SK-N-SH treated with all-trans-retinoic acid at 6 μM for 48 hours (cell line): ENCODE results near the gene ICAM5.
A peak's percentile ranks its signal among the peaks of the same experiment; 100 is the strongest.

Experiments
- ATAC-seq: fragments of 200-7000 bp; cut with Tn5 transposase; 3 replicates; pipeline ENCODE4 v1.9.1; 2020; ENCODE audit warnings: mild to moderate bottlenecking, moderate library complexity
- ARNTL ChIP-seq: fragments of 450-650 bp; formaldehyde crosslinking; IDR thresholded peaks from 2 replicates; pipeline ENCODE4 v1.5.0; 2020; ENCODE audit warnings: low read depth, mild to moderate bottlenecking, moderate library complexity, borderline replicate concordance
- BACH2 ChIP-seq: fragments of 250-450 bp; sonication (Bioruptor Pico); IDR thresholded peaks from 2 replicates; pipeline ENCODE4 v1.9.0; 2021; ENCODE audit warnings: mild to moderate bottlenecking, borderline replicate concordance
- CSDC2 ChIP-seq: fragments of 250-450 bp; sonication (Bioruptor Pico); IDR thresholded peaks from 2 replicates; pipeline ENCODE4 v1.5.0; 2020; ENCODE audit warnings: mild to moderate bottlenecking, moderate library complexity
- CSRNP3 ChIP-seq: fragments of 250-450 bp; sonication (Bioruptor Pico); IDR thresholded peaks from 2 replicates; pipeline ENCODE4 v1.5.1; 2021; ENCODE audit warnings: mild to moderate bottlenecking, moderate library complexity
- ESRRG ChIP-seq: fragments of 250-450 bp; sonication (Bioruptor Pico); IDR thresholded peaks from 2 replicates; pipeline ENCODE4 v1.6.1; 2021; ENCODE audit warnings: mild to moderate bottlenecking
- GLIS3 ChIP-seq: fragments of 250-450 bp; sonication (Bioruptor Pico); IDR thresholded peaks from 2 replicates; pipeline ENCODE4 v1.5.0; 2020; ENCODE audit warnings: mild to moderate bottlenecking, moderate library complexity
- ISL1 ChIP-seq: fragments of 250-450 bp; sonication (Bioruptor Pico); IDR thresholded peaks from 2 replicates; pipeline ENCODE4 v2.1.2; 2022; ENCODE audit warnings: mild to moderate bottlenecking, moderate library complexity
- OSR1 ChIP-seq: fragments of 250-450 bp; sonication (Bioruptor Pico); IDR thresholded peaks from 2 replicates; pipeline ENCODE4 v1.8.0; 2022; ENCODE audit warnings: moderate library complexity, mild to moderate bottlenecking, inconsistent platforms
- PATZ1 ChIP-seq: fragments of 250-450 bp; sonication (Bioruptor Pico); IDR thresholded peaks from 2 replicates; pipeline ENCODE4 v1.8.0; 2020; ENCODE audit warnings: mild to moderate bottlenecking, moderate library complexity, borderline replicate concordance
- PPARA ChIP-seq: fragments of 250-450 bp; sonication (Bioruptor Pico); IDR thresholded peaks from 2 replicates; pipeline ENCODE4 v1.5.0; 2020; ENCODE audit warnings: mild to moderate bottlenecking, borderline replicate concordance
- RARB ChIP-seq: fragments of 250-450 bp; sonication (Bioruptor Pico); IDR thresholded peaks from 2 replicates; pipeline ENCODE4 v1.8.0; 2021; ENCODE audit warnings: mild to moderate bottlenecking, moderate library complexity
- SNAI2 ChIP-seq: fragments of 250-450 bp; sonication (Bioruptor Pico); IDR thresholded peaks from 2 replicates; pipeline ENCODE4 v1.5.0; 2020; ENCODE audit warnings: mild to moderate bottlenecking, moderate library complexity
- TOX ChIP-seq: fragments of 250-450 bp; sonication (Bioruptor Pico); IDR thresholded peaks from 2 replicates; pipeline ENCODE4 v1.8.0; 2021; ENCODE audit warnings: mild to moderate bottlenecking, moderate library complexity, borderline replicate concordance
- TSHZ2 ChIP-seq: fragments of 250-450 bp; sonication (Bioruptor Pico); IDR thresholded peaks from 2 replicates; pipeline ENCODE4 v1.5.0; 2020; ENCODE audit warnings: mild to moderate bottlenecking, moderate library complexity
- ZC3H10 ChIP-seq: fragments of 250-450 bp; sonication (Bioruptor Pico); IDR thresholded peaks from 2 replicates; pipeline ENCODE4 v1.5.1; 2021; ENCODE audit warnings: mild to moderate bottlenecking, moderate library complexity
- ZFP30 ChIP-seq: fragments of 450-650 bp; formaldehyde crosslinking; IDR thresholded peaks from 2 replicates; pipeline ENCODE4 v1.5.0; 2022; ENCODE audit warnings: mild to moderate bottlenecking, moderate library complexity
- ZNF565 ChIP-seq: fragments of 450-650 bp; formaldehyde crosslinking; conservative IDR thresholded peaks from 2 replicates; pipeline ENCODE4 v1.5.0; 2020; ENCODE audit warnings: low read depth, mild to moderate bottlenecking, moderate library complexity
- ZNF70 ChIP-seq: fragments of 450-650 bp; formaldehyde crosslinking; IDR thresholded peaks from 2 replicates; pipeline ENCODE4 v1.5.0; 2020; ENCODE audit warnings: mild to moderate bottlenecking, moderate library complexity
- ZNF8 ChIP-seq: fragments of 450-650 bp; formaldehyde crosslinking; IDR thresholded peaks from 2 replicates; pipeline ENCODE4 v1.5.0; 2020; ENCODE audit warnings: mild to moderate bottlenecking, moderate library complexity
- TF ChIP-seq, protein P1 (sequence below): fragments of 250-450 bp; sonication (Bioruptor Pico); IDR thresholded peaks from 2 replicates; pipeline ENCODE4 v1.8.0; 2021; ENCODE audit warnings: low read depth, mild to moderate bottlenecking, moderate library complexity, borderline replicate concordance
- TF ChIP-seq, protein P2 (sequence below): fragments of 250-450 bp; sonication (Bioruptor Pico); IDR thresholded peaks from 2 replicates; pipeline ENCODE4 v1.5.1; 2020; ENCODE audit warnings: low read depth, mild to moderate bottlenecking, moderate library complexity

ICAM5 gene

DNA sequence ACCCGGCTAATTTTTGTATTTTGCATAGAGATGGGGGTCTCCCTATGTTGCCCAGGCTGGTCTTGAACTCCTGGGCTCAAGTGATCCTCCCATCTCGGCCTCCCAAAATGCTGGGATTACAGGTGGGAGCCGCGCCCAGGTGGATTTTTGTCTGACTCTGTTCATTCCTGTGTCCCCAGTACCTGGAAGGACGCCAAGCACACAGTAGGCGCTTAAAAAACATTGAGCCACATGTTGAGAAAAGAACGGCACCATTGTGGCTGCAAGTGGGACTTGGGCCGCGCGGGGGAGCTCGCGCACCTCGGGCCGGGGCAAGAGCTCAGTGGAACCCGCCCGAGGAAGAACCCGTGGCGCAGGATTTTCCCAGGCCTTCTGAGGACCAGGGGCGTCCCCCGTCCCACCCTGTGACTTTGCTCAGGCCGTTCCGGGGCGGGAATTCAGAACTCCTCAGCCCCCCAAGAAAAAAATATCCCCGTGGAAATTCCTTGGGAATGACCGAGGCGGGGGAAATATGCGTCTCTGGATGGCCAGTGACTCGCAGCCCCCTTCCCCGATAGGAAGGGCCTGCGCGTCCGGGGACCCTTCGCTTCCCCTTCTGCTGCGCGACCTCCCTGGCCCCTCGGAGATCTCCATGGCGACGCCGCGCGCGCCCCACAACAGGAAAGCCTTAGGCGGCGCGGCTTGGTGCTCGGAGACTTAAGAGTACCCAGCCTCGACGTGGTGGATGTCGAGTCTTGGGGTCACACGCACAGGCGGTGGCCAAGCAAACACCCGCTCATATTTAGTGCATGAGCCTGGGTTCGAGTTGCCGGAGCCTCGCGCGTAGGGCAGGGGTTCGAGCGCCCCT is 20.2 kb upstream of the ICAM5 start:
- peak; percentile 84 for ATAC-seq
- TF ChIP-seq PPARA (CRISPR knock-in tag) (no peak), ZFP30 (CRISPR knock-in tag) (no peak), ISL1 (CRISPR knock-in tag) (no peak), ZC3H10 (CRISPR knock-in tag) (no peak), SNAI2 (CRISPR knock-in tag) (no peak), RARB (CRISPR knock-in tag) (no peak), ZNF70 (no peak), CSRNP3 (CRISPR knock-in tag) (no peak), OSR1 (CRISPR knock-in tag) (no peak), CSDC2 (CRISPR knock-in tag) (no peak), BACH2 (CRISPR knock-in tag) (no peak), GLIS3 (CRISPR knock-in tag) (no peak), ESRRG (CRISPR knock-in tag) (no peak), TOX (no peak), TSHZ2 (no peak)
- TF ChIP-seq, protein P1, sequence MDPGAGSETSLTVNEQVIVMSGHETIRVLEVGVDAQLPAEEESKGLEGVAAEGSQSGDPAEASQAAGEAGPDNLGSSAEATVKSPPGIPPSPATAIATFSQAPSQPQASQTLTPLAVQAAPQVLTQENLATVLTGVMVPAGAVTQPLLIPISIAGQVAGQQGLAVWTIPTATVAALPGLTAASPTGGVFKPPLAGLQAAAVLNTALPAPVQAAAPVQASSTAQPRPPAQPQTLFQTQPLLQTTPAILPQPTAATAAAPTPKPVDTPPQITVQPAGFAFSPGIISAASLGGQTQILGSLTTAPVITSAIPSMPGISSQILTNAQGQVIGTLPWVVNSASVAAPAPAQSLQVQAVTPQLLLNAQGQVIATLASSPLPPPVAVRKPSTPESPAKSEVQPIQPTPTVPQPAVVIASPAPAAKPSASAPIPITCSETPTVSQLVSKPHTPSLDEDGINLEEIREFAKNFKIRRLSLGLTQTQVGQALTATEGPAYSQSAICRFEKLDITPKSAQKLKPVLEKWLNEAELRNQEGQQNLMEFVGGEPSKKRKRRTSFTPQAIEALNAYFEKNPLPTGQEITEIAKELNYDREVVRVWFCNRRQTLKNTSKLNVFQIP, result no peak
- TF ChIP-seq, all 23 proteins: peak for 0

DNA sequence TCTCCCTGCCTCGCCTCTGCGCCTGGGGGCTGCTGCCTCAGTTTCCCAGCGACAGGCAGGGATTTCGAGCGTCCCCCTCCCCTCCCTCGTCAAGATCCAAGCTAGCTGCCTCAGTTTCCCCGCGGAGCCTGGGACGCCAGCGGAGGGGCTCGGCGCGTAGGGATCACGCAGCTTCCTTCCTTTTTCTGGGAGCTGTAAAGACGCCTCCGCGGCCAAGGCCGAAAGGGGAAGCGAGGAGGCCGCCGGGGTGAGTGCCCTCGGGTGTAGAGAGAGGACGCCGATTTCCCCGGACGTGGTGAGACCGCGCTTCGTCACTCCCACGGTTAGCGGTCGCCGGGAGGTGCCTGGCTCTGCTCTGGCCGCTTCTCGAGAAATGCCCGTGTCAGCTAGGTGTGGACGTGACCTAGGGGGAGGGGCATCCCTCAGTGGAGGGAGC is 19.6 kb upstream of the ICAM5 start:
- ATAC-seq, result peak; percentile 6
- TF ChIP-seq OSR1 (CRISPR knock-in tag) (no peak), ZNF565 (CRISPR knock-in tag) (no peak), TSHZ2 (no peak), CSRNP3 (CRISPR knock-in tag) (no peak), ISL1 (CRISPR knock-in tag) (no peak), ZNF8 (CRISPR knock-in tag) (no peak), PATZ1 (CRISPR knock-in tag) (no peak), CSDC2 (CRISPR knock-in tag) (no peak), TOX (no peak), ARNTL (no peak)
- TF ChIP-seq, protein P2, sequence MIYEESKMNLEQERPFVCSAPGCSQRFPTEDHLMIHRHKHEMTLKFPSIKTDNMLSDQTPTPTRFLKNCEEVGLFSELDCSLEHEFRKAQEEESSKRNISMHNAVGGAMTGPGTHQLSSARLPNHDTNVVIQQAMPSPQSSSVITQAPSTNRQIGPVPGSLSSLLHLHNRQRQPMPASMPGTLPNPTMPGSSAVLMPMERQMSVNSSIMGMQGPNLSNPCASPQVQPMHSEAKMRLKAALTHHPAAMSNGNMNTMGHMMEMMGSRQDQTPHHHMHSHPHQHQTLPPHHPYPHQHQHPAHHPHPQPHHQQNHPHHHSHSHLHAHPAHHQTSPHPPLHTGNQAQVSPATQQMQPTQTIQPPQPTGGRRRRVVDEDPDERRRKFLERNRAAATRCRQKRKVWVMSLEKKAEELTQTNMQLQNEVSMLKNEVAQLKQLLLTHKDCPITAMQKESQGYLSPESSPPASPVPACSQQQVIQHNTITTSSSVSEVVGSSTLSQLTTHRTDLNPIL (CRISPR knock-in tag), result no peak
- TF ChIP-seq, all 23 proteins: peak for 0
